HG02642 (cell line): ENCODE data around the gene ZNF385A.
A peak's percentile ranks its signal among the peaks of the same experiment; 100 is the strongest.
"Not testable (repeated sequence)": the region's sequence is repeated elsewhere in the genome, so short reads cannot be mapped to it uniquely, and the experiment has no call there.

Experiments
- ATAC-seq: cut with Tn5 transposase; IDR thresholded peaks from one replicate; pipeline ENCODE4 v1.9.1; 2021; ENCODE audit warnings: mild to moderate bottlenecking; ENCODE audit not compliant: unreplicated experiment, poor library complexity

ZNF385A gene

GRCh38 chr12:54337280-54337842 is 47.2 kb downstream of the ZNF385A start:
- ATAC-seq: no peak

DNA sequence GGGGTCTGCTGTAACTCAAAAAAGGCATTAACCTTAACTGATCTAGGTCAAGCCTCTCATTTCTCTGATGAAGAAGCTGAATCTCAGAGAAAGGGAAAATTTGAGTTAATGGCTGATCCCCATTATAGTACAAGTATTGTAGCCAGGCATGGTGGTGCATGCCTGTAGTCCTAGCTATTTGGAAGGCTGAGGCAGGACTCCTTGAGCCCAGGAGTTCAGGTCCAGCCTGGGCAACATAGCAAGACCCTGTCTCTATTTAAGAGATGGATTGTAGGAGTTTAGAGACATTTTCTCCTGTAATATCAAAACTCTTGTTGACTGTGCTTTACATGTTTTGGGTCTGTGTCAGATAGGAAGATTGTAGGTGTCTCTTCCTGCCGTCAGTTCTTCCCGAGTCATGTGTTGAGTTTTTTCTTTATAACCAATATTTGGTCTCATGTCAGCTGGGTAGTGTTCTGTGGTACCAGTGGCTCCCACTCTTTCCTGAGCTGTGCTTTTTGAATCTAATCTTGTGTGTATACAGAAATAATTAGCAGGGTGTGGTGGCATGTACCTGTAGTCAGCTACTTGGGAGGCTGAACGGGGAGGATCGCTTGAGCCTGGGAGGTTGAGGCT is 51.0 kb downstream of the ZNF385A start:
- no peak for ATAC-seq

- no peak for ATAC-seq
Measured at GRCh38 chr12:54331461-54331860, 53.1 kb downstream of the ZNF385A start.

DNA sequence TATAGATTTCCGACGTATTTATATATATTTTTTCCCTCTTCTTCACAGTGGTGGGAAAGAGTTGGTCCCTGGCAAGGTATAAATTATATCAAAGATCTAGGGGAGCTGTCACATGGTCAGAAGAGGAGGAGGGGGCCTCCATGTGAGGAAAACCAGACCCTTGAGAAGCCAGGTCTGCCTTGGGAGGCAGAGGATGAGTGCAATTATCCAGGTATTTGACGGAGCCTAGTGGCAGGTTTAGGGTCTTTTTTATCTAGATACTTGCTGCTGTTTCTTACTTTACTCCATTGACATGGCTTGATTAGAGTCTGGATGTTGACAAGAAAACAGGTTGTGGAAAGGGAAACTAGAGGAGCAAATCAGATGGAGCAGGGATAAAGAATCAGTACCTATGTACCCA is 54.1 kb downstream of the ZNF385A start:
- no peak for ATAC-seq

- no peak for ATAC-seq
Measured at GRCh38 chr12:54329759-54330158, 54.8 kb downstream of the ZNF385A start.

DNA sequence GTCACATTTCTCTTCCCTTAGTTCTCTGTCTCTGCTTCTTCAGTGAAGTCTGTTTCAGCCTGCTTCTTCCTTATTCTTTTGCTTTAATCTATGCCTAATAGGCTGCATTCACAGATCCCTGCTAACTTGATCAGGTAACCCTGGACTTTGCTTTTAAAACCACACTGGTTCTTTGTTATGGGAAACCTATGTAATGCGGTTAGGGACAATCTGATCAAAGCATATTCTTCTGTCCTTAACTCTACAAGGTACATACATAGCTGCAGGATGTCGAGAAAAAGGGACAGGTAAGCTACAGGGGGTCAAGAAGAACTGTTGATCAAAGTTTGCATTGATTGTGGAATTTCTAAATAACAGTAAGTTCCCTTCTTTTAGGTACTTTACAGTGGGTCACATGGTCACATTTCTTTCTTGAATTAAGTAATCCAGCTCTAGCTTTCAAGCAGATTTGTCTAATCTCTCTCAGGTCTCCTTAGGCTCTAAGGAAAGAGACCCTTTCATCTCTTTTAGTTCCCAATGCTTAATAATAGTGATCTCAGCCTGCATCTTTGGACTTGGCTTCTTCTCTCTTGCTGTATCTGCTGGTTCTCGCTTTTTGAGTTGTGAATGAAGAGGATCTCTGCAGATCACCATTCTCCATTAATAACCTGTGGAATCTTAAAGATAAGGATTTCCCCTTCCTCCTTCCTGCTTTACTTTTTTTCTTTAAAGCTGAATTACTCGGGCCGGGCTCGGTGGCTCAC is 55.8 kb downstream of the ZNF385A start:
- ATAC-seq: no peak

- ATAC-seq: not testable (repeated sequence)
Measured at GRCh38 chr12:54325442-54326109, 59.0 kb downstream of the ZNF385A start.

DNA sequence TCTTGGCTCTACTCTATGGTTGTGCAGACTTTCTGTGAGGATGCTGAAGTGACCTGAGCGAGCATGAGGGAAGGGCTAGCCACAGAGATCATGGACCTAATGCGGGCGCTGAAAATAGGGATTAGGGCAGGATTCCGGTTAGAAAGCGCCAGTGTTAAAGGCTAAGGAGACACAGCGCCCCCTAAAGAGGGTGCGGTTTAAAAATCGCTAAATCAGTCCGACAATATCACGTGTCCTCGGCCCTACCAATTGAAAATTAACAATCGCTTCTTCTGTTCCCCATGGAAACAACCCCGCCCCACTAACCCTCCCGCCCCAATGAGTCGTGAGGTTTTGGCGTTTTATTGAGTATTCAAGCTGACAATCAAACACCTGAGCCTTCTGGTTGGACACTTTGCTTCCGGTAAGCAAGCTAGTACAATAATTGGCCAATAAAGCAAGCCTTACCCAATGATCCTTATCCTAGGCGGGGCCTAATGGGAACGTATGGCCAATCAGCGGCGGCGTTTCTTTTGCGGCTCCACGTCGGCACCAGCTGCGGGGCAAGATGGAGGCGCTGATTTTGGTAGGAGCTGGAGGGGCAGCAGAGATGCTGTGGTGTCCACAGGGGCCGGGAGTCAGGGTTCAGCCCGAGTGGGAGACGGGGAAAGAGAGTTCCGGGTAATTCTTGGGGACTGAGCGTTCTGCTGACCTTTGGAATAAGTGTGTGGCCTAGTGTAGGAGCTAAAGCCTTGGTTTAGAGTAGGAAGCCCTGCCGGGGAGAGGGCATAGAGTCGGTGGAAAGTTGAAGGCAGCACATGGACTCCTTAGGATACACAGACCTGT is 59.7 kb downstream of the ZNF385A start, which contains the start of gene COPZ1:
TSS of gene COPZ1 (plus strand) at position 515 of the 825 bp plus-strand sequence. CDS start at position 548, 33 bp downstream.
- peak; percentile 99 for ATAC-seq

GRCh38 chr12:54321363-54321762 is 63.2 kb downstream of the ZNF385A start:
- no peak for ATAC-seq
